ENCODE measurements around the gene HMX1.

The HMX1 gene

DNA sequence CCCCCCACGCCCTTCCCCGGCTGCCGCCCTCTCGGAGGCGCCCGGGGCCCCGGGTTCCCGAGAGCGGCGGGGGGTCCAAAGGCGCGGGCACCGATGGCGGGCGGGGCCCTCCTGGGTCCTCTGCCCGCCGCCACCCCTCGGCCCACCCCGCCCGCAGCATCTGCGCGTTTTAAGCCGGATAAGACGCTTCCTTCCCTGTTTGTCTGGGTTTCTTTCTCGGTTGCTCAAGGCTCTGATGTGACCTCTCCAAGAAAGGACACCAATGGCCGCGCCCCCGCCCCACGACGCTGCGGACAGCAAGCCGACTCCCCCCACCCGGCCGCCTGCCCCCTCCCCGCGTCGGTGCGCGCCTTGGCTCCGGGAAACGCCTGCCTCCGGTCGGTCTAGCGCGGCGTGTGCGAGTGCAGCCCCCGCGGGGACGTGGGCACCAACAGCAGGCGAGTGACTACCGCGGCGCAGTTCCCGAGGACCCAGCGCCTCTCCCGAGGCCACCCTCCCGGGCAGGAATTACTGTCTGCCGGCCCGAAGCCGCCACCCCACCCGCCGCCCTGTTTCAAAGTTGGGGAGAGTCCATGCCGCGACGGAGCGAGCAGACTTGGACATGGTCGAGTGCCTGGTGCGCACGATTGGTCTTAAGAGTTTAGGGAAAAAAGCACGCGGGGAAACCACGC, 21.1 kb upstream of the HMX1 start:
- no peak for DNase-seq
- H3K36me3 ChIP-seq (replicated peaks), result no peaks in the 10 kb centered on the region
- in situ Hi-C loops (cut with HindIII; ENCODE audit: low pct_ligation_motif_present, low sequenced_read_pairs), result no loop called here
- no peak overlapping the region for H3K27ac ChIP-seq
- H3K4me3 ChIP-seq (ENCODE audit: low read depth, low read length), result no peak overlapping the region
- TF ChIP-seq, protein P1, sequence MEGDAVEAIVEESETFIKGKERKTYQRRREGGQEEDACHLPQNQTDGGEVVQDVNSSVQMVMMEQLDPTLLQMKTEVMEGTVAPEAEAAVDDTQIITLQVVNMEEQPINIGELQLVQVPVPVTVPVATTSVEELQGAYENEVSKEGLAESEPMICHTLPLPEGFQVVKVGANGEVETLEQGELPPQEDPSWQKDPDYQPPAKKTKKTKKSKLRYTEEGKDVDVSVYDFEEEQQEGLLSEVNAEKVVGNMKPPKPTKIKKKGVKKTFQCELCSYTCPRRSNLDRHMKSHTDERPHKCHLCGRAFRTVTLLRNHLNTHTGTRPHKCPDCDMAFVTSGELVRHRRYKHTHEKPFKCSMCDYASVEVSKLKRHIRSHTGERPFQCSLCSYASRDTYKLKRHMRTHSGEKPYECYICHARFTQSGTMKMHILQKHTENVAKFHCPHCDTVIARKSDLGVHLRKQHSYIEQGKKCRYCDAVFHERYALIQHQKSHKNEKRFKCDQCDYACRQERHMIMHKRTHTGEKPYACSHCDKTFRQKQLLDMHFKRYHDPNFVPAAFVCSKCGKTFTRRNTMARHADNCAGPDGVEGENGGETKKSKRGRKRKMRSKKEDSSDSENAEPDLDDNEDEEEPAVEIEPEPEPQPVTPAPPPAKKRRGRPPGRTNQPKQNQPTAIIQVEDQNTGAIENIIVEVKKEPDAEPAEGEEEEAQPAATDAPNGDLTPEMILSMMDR (IDR thresholded peaks at IDR 0.05; ENCODE audit: low read depth, low read length, missing control alignments), result no peak
- peaks cover 55% of the 10 kb centered on the region for H3K27me3 ChIP-seq (replicated peaks)

DNA sequence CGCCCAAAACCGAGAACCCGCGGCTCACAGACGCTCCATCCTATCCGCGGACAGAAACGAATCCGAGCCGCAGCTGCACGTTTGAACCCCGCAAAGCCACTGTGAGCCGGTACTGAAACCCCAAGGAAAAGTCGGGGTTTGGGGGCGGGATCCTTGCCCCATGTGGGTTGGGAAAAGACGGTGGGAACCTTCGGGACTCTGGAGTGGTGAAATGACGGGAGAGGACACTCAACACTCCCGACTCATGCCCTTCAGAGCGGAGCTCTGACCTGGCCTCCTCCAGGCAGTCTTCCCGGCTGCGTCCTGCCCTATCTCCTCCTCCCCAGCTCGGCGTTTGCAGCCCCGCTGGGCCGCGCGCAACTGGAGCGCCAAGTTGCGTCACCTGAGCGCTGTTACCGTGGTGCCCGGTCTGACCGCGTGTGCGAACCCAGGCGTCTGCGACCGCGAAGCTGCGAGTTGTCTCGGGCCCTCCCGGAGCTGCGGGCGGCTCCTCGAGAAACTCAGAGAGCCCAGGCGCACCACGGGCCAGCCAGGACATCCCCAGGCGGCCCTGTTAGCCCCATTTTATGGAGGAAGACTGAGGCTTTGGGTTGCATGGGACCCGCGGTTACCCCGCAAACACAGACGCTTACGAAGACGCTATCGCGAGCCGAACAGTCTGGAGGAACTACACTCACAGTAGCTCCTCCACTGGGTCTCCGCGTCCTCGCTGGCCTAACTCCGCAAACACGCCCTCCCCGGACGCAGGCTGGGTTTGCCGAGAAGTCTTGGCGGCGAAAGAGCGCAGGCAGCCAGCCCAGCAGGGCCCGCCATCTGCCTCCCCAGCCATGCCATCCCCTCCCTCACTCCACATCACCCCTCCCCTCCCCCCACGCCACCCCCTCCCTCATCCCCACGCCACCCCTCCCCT, 20.3 kb upstream of the HMX1 start:
- in situ Hi-C loops (cut with HindIII; ENCODE audit: low pct_ligation_motif_present, low sequenced_read_pairs), result no loop called here
- TF ChIP-seq, protein P1 (IDR thresholded peaks at IDR 0.05; ENCODE audit: low read depth, low read length, missing control alignments), result no peak
- peaks cover 57% of the 10 kb centered on the region for H3K27me3 ChIP-seq (replicated peaks)

DNA sequence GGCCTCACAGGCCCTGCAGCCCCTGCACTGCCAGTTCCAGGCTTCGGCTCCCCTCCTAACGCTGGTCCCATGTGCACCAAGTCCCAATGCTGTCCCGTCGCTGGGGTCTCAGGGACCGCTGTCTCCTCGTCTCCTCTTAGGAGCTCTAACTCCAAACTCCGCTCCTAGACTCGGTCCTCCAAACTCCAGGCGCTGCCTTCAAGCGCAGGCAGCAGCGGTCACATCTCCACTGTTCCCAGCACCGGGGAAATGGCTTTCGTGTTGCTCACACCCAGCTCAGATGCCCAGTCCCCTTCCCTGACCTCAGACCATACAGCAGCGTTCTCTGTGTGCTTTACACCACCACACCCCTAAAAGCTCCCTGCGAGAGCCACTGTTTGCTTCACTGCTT, 19.6 kb upstream of the HMX1 start:
- DNase-seq, result no peak
- TF ChIP-seq, protein P1 (IDR thresholded peaks at IDR 0.05; ENCODE audit: low read depth, low read length, missing control alignments), result no peak
- peaks cover 57% of the 10 kb centered on the region for H3K27me3 ChIP-seq (replicated peaks)
- H3K36me3 ChIP-seq (replicated peaks), result no peaks in the 10 kb centered on the region
- in situ Hi-C loops (cut with HindIII; ENCODE audit: low pct_ligation_motif_present, low sequenced_read_pairs), result no loop called here
- H3K27ac ChIP-seq, result no peak overlapping the region
- H3K4me3 ChIP-seq (ENCODE audit: low read depth, low read length), result no peak overlapping the region

More for the DNA sequence above, 20.3 kb upstream of the HMX1 start:
- H3K4me3 ChIP-seq (ENCODE audit: low read depth, low read length), result no peak overlapping the region
- H3K27ac ChIP-seq, result no peak overlapping the region
- H3K36me3 ChIP-seq (replicated peaks), result no peaks in the 10 kb centered on the region
- no peak for DNase-seq

DNA sequence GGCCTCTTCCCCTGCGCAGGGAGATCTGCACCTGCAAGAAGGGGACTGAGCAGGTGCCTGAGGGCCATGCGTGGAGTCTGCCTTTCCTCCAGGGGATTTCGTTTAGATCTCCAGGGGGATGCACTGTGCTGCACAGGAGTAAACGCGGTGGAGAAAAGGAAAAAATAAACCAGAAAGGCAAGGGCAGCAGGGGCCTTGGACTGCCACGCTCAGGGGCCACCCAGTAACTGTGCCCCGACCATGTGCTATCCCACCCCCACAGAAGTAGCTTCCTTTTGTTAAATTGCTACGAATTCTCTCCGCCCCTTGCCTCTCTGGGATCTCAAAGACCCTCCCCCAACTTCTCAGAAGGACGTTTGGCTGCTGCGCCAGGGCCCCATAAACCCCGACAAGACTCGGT, 17.2 kb upstream of the HMX1 start:
- peaks cover 45% of the 10 kb centered on the region for H3K27me3 ChIP-seq (replicated peaks)
- no peak overlapping the region for H3K4me3 ChIP-seq (ENCODE audit: low read depth, low read length)
- H3K27ac ChIP-seq, result no peak overlapping the region
- DNase-seq, result no peak
- no peaks in the 10 kb centered on the region for H3K36me3 ChIP-seq (replicated peaks)
- in situ Hi-C loops (cut with HindIII; ENCODE audit: low pct_ligation_motif_present, low sequenced_read_pairs), result no loop called here
- TF ChIP-seq, protein P1 (IDR thresholded peaks at IDR 0.05; ENCODE audit: low read depth, low read length, missing control alignments), result no peak

DNA sequence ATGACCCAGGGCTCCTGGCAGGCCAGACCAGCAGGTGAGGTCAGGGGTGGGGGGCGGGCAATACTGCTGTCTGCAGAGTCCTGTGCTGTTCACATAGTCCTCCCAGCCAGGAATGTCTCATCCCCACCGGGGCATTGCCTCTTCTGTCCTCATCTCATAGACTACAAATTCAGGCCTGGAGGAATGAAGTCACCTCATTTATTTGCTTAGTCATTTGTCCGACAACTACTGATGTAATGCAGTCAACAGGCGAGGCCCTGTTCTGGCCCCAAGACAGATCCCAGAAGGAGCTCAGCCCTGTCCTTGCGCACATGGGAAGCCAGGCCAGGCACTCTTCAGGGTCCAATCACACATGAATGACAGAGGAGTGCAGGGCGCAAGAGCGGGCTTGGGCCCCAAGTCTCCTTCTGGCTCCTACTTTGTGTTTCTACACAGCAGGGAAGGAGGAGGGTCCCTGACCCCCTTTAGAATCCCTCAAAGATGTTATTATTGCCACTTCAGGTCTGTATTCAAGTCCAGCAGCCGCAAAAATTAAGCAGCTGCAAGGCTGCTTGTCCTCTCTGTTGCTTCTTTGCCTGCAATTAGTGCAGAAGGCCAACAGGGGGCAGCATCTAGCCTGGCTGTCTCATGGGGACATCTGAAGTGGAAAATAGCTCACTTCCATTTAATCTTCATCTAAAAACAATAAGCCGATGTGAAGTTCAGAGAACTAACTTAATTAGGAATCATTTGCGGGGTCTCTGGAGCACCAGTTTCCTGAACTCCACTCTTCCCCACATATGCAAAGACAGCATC, 15.2 kb upstream of the HMX1 start:
- in situ Hi-C loops (cut with HindIII; ENCODE audit: low pct_ligation_motif_present, low sequenced_read_pairs), result no loop called here
- TF ChIP-seq, protein P1 (IDR thresholded peaks at IDR 0.05; ENCODE audit: low read depth, low read length, missing control alignments), result peak; percentile 46
- DNase-seq, result no peak
- H3K27me3 ChIP-seq (replicated peaks), result peaks cover 30% of the 10 kb centered on the region
- H3K36me3 ChIP-seq (replicated peaks), result no peaks in the 10 kb centered on the region
- no peak overlapping the region for H3K27ac ChIP-seq
- no peak overlapping the region for H3K4me3 ChIP-seq (ENCODE audit: low read depth, low read length)

Data from brain microvascular endothelial cell (primary cell).